ENCODE data around the gene LHX3.

DNA sequence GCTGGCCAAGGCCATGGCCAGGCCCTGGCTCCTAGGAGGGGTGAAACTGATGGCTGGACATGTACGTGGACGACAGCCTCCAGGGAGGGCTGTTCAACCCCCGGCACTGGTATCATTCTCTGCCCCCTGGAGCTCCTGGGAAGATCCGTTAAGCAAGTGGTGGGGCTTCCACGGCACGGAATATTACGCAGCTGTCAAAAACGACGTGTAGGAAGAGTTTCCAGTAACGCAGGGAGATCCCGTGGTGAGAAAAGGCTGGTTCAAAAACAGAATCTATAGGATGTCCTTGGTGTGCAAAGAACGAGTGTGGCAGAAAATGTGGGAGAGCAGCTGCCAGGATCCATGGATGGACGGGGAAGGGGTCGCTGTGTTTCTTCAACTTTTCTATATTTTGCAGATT is 50.0 kb downstream of the LHX3 start:
- TF ChIP-seq POLR2AphosphoS5 (IDR thresholded peaks at IDR 0.05): no peak
- TF ChIP-seq CTCF (IDR thresholded peaks at IDR 0.05): no peak
- no peak for TF ChIP-seq POLR2A (IDR thresholded peaks at IDR 0.05)

Data from breast epithelium (tissue), 3 donors.